Keratinocyte (primary cell): ENCODE results near the gene ATP1A1. TPM values are rescaled to one million over a fixed set of nuclear protein-coding genes. Genes with fewer than 3 reads are reported as not detected.

ENCODE experiments used
- DNase-seq: peaks from one replicate; pipeline ENCODE4 v3.0.0-alpha.2; 2011; ENCODE audit warnings: low read depth, missing footprints, low spot score
- FAIRE-seq: peaks from 2 replicates; lab custom pipeline; 2011; peaks lifted over from hg19 to GRCh38; lab: Jason Lieb, UNC
- H2AFZ ChIP-seq: 2 replicates; pipeline ENCODE4 v1.6.0; 2012; ENCODE audit warnings: low read length, control low read depth, inconsistent platforms; ENCODE audit not compliant: control insufficient read depth
- H3K27ac ChIP-seq: 2 replicates; pipeline ENCODE4 v1.5.1; 2011; ENCODE audit warnings: low read length; ENCODE audit not compliant: control insufficient read depth, insufficient read depth
- H3K27me3 ChIP-seq: 3 replicates; pipeline ENCODE4 v1.6.0; 2011; ENCODE audit warnings: low read length; ENCODE audit not compliant: control insufficient read depth, insufficient read depth; ENCODE audit errors: extremely low read depth
- H3K36me3 ChIP-seq, 2 experiments: 2 replicates in 1 of 2; 3 replicates in 1 of 2; pipeline ENCODE4 v1.5.1; 2011; ENCODE audit warnings: low read length in 2 of 2, mild to moderate bottlenecking in 1 of 2; ENCODE audit not compliant: control insufficient read depth in 2 of 2, insufficient read depth in 2 of 2; ENCODE audit errors: extremely low read depth in 1 of 2
- H3K4me1 ChIP-seq: 3 replicates; pipeline ENCODE4 v1.5.1; 2011; ENCODE audit warnings: low read length; ENCODE audit not compliant: control insufficient read depth, insufficient read depth; ENCODE audit errors: extremely low read depth
- H3K4me2 ChIP-seq: 3 replicates; pipeline ENCODE4 v1.6.0; 2011; ENCODE audit warnings: low read depth, low read length; ENCODE audit not compliant: control insufficient read depth, insufficient read depth; ENCODE audit errors: extremely low read depth
- H3K4me3 ChIP-seq, 3 experiments: fragments of 200-600 bp in 1 of 3; sonication (generic) in 1 of 3; 2 replicates in 2 of 3; 3 replicates in 1 of 3; pipeline ENCODE4 v1.5.1; 2011 to 2016; ENCODE audit warnings: low read length in 3 of 3, mild to moderate bottlenecking in 3 of 3, control low read depth in 2 of 3, inconsistent platforms in 1 of 3, low read depth in 1 of 3, mixed read lengths in 1 of 3, mixed run types in 1 of 3, moderate library complexity in 1 of 3; ENCODE audit not compliant: control insufficient read depth in 2 of 3, insufficient read depth in 2 of 3; ENCODE audit errors: extremely low read depth in 1 of 3
- H3K79me2 ChIP-seq: 2 replicates; pipeline ENCODE4 v1.6.0; 2012; ENCODE audit warnings: low read length; ENCODE audit not compliant: control insufficient read depth, insufficient read depth
- H3K9ac ChIP-seq: 3 replicates; pipeline ENCODE4 v1.6.0; 2011; ENCODE audit warnings: low read length; ENCODE audit not compliant: control insufficient read depth, insufficient read depth; ENCODE audit errors: extremely low read depth
- H3K9me1 ChIP-seq: 3 replicates; pipeline ENCODE4 v1.6.0; 2011; ENCODE audit warnings: low read length; ENCODE audit not compliant: control insufficient read depth, insufficient read depth; ENCODE audit errors: extremely low read depth
- H3K9me3 ChIP-seq: 2 replicates; pipeline ENCODE4 v1.5.1; 2012; ENCODE audit warnings: low read depth, low read length; ENCODE audit not compliant: control insufficient read depth
- H4K20me1 ChIP-seq: 3 replicates; pipeline ENCODE4 v1.6.0; 2011; ENCODE audit warnings: low read length; ENCODE audit not compliant: control insufficient read depth, insufficient read depth; ENCODE audit errors: extremely low read depth
- EZH2 ChIP-seq: IDR thresholded peaks from one replicate; pipeline ENCODE4 v1.6.1; 2012; ENCODE audit warnings: inconsistent platforms, mild to moderate bottlenecking, low read length, moderate library complexity
- dilution Hi-C: fragments of 300-500 bp; cut with MboI; formaldehyde crosslinking; loops from one replicate; pipeline ENCODE4 v1.7.0; 2020; ENCODE audit warnings: low sequenced_read_pairs; ENCODE audit not compliant: extremely low pct_ligation_motif_present
- polyA plus RNA-seq, 5 experiments: library from polyadenylated mRNA; depleted of rRNA in 3 of 5; stranded (reverse) in 3 of 5; stranded (forward) in 1 of 5; unstranded in 1 of 5; fragments of >200 nt; gene quantifications; 1 replicate in 1 of 5; 2 replicates in 3 of 5; 3 replicates in 1 of 5; pipeline versions ENCODE4 v1.2.1 to v1.2.3, GENCODE V29; 2011 to 2012; ENCODE audit warnings: missing spikeins in 2 of 5, low read depth in 1 of 5, low replicate concordance in 1 of 5
- TF ChIP-seq, protein P1 (sequence below), 3 experiments: IDR thresholded peaks in 1 of 3; conservative IDR thresholded peaks in 1 of 3; optimal IDR thresholded peaks in 1 of 3; 2 replicates in 2 of 3; 3 replicates in 1 of 3; pipeline versions ENCODE3 to v1.5.1; 2011; ENCODE audit warnings: low read length in 3 of 3, mild to moderate bottlenecking in 3 of 3, moderate library complexity in 2 of 3, control low read depth in 1 of 3, inconsistent platforms in 1 of 3; ENCODE audit not compliant: insufficient read depth in 2 of 3; ENCODE audit errors: extremely low read depth in 1 of 3

ATP1A1 gene
- polyA plus RNA-seq, 1 donor (not counting 4 experiments of a cell fraction or from before 2014, with no cell fraction given) = 357 TPM

DNA sequence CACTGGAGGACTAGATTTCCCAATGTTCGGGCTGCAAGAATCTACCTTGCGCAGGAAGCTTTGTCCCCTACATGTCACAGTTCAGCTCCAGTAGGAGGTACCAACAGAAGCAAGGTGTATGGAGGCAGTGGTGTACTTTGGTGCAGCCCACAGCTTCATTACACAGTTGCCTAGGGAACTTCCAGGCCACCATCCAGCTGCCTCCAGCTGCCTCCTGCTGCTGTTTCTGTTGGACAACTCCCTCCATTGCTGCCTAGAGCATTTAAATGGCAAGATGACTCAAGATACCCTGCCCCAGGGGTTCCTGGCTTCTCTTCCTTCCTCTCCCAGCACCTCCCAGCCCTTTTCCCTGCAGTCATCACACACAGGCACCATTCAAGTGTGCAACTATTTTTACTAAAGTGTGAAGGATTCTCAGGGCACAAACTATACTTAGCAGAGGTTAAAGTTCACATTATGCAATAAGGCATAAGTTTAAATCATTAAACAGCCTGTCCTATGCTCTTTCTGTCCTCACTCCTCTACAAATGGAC, 39.0 kb upstream of the ATP1A1 start:
- Histone ChIP-seq H3K4me3 (no peak overlapping the region), H3K27ac (no peak overlapping the region), H4K20me1 (no peaks in the 10 kb centered on the region), H3K4me2 (no peak overlapping the region), H3K4me1 (peaks cover 10% of the 10 kb centered on the region), H2AFZ (no peak overlapping the region), H3K27me3 (no peaks in the 10 kb centered on the region), H3K79me2 (no peaks in the 10 kb centered on the region), H3K9me3 (no peaks in the 10 kb centered on the region), H3K36me3 (no peaks in the 10 kb centered on the region), H3K9me1 (no peaks in the 10 kb centered on the region), H3K9ac (no peak overlapping the region)
- dilution Hi-C loops = no loop called here
- FAIRE-seq (peak; percentile 78), DNase-seq (peak; percentile 45)
- TF ChIP-seq EZH2 = no peak
- TF ChIP-seq, protein P1, sequence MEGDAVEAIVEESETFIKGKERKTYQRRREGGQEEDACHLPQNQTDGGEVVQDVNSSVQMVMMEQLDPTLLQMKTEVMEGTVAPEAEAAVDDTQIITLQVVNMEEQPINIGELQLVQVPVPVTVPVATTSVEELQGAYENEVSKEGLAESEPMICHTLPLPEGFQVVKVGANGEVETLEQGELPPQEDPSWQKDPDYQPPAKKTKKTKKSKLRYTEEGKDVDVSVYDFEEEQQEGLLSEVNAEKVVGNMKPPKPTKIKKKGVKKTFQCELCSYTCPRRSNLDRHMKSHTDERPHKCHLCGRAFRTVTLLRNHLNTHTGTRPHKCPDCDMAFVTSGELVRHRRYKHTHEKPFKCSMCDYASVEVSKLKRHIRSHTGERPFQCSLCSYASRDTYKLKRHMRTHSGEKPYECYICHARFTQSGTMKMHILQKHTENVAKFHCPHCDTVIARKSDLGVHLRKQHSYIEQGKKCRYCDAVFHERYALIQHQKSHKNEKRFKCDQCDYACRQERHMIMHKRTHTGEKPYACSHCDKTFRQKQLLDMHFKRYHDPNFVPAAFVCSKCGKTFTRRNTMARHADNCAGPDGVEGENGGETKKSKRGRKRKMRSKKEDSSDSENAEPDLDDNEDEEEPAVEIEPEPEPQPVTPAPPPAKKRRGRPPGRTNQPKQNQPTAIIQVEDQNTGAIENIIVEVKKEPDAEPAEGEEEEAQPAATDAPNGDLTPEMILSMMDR (optimal IDR thresholded peaks at IDR 0.05 in 1 of 3, IDR thresholded peaks at IDR 0.05 in 1 of 3, conservative IDR thresholded peaks at IDR 0.05 in 1 of 3; ENCODE audit: extremely low read depth in 1 of 3, insufficient read depth in 2 of 3, low read length in 3 of 3) = peak in 1 of 3 experiments; percentile 11

DNA sequence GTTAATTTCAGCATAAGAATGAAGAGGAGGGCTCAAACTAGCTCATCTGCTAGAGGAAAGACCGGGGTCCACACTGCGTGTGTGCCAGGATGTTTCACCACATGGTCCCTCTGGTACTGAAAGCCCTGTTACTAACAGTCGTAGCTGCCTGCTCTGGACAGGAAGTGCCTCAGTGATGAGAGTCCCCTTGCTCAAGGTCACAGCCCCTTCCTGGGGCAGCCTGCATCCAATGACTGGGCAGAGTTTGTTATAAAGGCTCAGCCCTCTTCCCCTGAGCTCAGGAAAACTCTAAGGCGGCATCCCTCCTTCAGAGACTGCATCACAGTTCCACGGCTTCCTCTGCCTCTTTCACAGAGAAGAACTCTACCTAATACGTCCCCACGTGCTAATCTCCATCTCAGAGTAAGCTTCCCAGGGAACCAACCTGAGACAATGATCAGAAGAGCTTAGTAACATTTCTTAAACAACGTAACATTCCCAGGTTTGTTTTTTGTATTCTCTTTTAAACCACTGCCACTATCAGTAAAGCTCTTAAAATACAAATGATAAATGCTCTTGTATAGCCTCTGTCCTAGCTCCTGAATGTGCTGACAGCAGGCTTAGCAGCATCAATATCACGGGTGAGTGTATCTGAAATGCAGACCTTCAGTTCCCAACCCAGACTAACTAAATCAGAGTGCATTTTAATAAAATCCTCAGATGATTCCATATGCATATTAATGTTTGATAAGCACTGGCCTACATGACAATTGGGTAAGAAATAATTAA, 38.0 kb upstream of the ATP1A1 start:
- DNase-seq (no peak), FAIRE-seq (no peak)
- dilution Hi-C loops = no loop called here
- H2AFZ ChIP-seq = no peak overlapping the region
- no peak overlapping the region for H3K9ac ChIP-seq
- no peaks in the 10 kb centered on the region for H3K27me3 ChIP-seq
- H3K4me3 ChIP-seq = no peak overlapping the region
- no peak for TF ChIP-seq EZH2
- TF ChIP-seq, protein P1 (optimal IDR thresholded peaks at IDR 0.05 in 1 of 3, IDR thresholded peaks at IDR 0.05 in 1 of 3, conservative IDR thresholded peaks at IDR 0.05 in 1 of 3; ENCODE audit: extremely low read depth in 1 of 3, insufficient read depth in 2 of 3, low read length in 3 of 3) = no peak
- no peaks in the 10 kb centered on the region for H3K79me2 ChIP-seq
- no peak overlapping the region for H3K27ac ChIP-seq
- no peaks in the 10 kb centered on the region for H3K36me3 ChIP-seq
- no peaks in the 10 kb centered on the region for H4K20me1 ChIP-seq
- H3K9me3 ChIP-seq = no peaks in the 10 kb centered on the region
- H3K4me1 ChIP-seq = peaks cover 14% of the 10 kb centered on the region
- no peak overlapping the region for H3K4me2 ChIP-seq
- no peaks in the 10 kb centered on the region for H3K9me1 ChIP-seq
